HepG2 (cell line): ENCODE results near the gene KRT40. TPM values are rescaled to one million over a fixed set of nuclear protein-coding genes. Genes with fewer than 3 reads are reported as not detected.
A peak's percentile ranks its signal among the peaks of the same experiment; 100 is the strongest.

ENCODE experiments used
- ATF1 ChIP-seq: IDR thresholded peaks from 2 replicates; pipeline ENCODE4 v1.6.1; 2016; ENCODE audit warnings: mild to moderate bottlenecking, control low read depth
- BCL6 ChIP-seq: IDR thresholded peaks from 2 replicates; pipeline ENCODE4 v1.6.1; 2016; ENCODE audit warnings: missing genetic modification reagents, missing compliant biosample characterization
- ERF ChIP-seq: IDR thresholded peaks from 2 replicates; pipeline ENCODE4 v1.6.1; 2018; ENCODE audit warnings: missing biosample characterization, missing genetic modification reagents
- ETV5 ChIP-seq: IDR thresholded peaks from 2 replicates; pipeline ENCODE4 v1.6.1; 2018; ENCODE audit warnings: missing biosample characterization, missing genetic modification reagents, inconsistent platforms, borderline replicate concordance
- FOSL1 ChIP-seq: sonication (generic); formaldehyde crosslinking; IDR thresholded peaks from 2 replicates; pipeline ENCODE4 v1.9.0; 2021; ENCODE audit warnings: missing genetic modification reagents, borderline replicate concordance
- GTF2F1 ChIP-seq: fragments of 150-350 bp; IDR thresholded peaks from 2 replicates; pipeline ENCODE4 v1.6.1; 2014; ENCODE audit warnings: low read length
- HES4 ChIP-seq: sonication (generic); formaldehyde crosslinking; IDR thresholded peaks from 2 replicates; pipeline ENCODE4 v1.9.0; 2021; ENCODE audit warnings: mild to moderate bottlenecking, missing genetic modification reagents, borderline replicate concordance
- HNRNPLL ChIP-seq: fragments of 200-400 bp; formaldehyde crosslinking; IDR thresholded peaks from 2 replicates; pipeline ENCODE4 v1.6.1; 2017; ENCODE audit warnings: mild to moderate bottlenecking, low read depth, low read length; ENCODE audit not compliant: poor library complexity, severe bottlenecking
- MTF2 ChIP-seq: sonication (generic); formaldehyde crosslinking; IDR thresholded peaks from 2 replicates; pipeline ENCODE4 v1.5.0; 2020; ENCODE audit warnings: missing genetic modification reagents, borderline replicate concordance
- RXRA ChIP-seq: sonication (generic); formaldehyde crosslinking; IDR thresholded peaks from 2 replicates; pipeline ENCODE4 v1.5.1; 2020; ENCODE audit warnings: missing genetic modification reagents
- SMARCE1 ChIP-seq: fragments of 450-650 bp; IDR thresholded peaks from 2 replicates; pipeline ENCODE4 v1.6.1; 2017; ENCODE audit warnings: borderline replicate concordance
- ZFP41 ChIP-seq: sonication (generic); formaldehyde crosslinking; IDR thresholded peaks from 2 replicates; pipeline ENCODE4 v1.4.0; 2020; ENCODE audit warnings: mild to moderate bottlenecking, missing genetic modification reagents, borderline replicate concordance
- ZNF225 ChIP-seq: sonication (generic); formaldehyde crosslinking; IDR thresholded peaks from 2 replicates; pipeline ENCODE4 v1.4.0; 2020; ENCODE audit warnings: mild to moderate bottlenecking, missing genetic modification reagents
- ZNF296 ChIP-seq: sonication (generic); formaldehyde crosslinking; conservative IDR thresholded peaks from 2 replicates; pipeline ENCODE4 v1.5.0; 2020; ENCODE audit warnings: mild to moderate bottlenecking, missing genetic modification reagents
- polyA plus RNA-seq, 8 experiments: library from polyadenylated mRNA; depleted of rRNA in 3 of 8; stranded (reverse) in 7 of 8; unstranded in 1 of 8; fragments of >200 nt; fragmentation: Illumina TruSeq in 4 of 8; extraction: Trizol in 4 of 8; gene quantifications; 2 replicates each; pipeline versions ENCODE4 v1.2.1 to v1.2.3, GENCODE V29; 2011 to 2016; ENCODE audit warnings: low read depth in 4 of 8, missing spikeins in 1 of 8, mixed read lengths in 1 of 8; ENCODE audit not compliant: insufficient read depth in 1 of 8
- total RNA-seq, 5 experiments: library from RNA; depleted of rRNA; stranded (reverse); fragments of >200 nt; fragmentation: Illumina TruSeq; extraction: Trizol; gene quantifications; 2 replicates each; pipeline ENCODE4 v1.2.3, GENCODE V29; 2016; ENCODE audit warnings: low read depth in 1 of 5
- TF ChIP-seq, protein P1 (sequence below): sonication (generic); formaldehyde crosslinking; IDR thresholded peaks from 2 replicates; pipeline ENCODE4 v1.8.1; 2023; ENCODE audit warnings: missing genetic modification reagents, mild to moderate bottlenecking, borderline replicate concordance
- TF ChIP-seq, protein P2 (sequence below): sonication (generic); formaldehyde crosslinking; IDR thresholded peaks from 2 replicates; pipeline ENCODE4 v1.4.0; 2020; ENCODE audit warnings: missing genetic modification reagents
- TF ChIP-seq, protein P3 (sequence below): sonication (generic); formaldehyde crosslinking; IDR thresholded peaks from 2 replicates; pipeline ENCODE4 v1.5.1; 2020; ENCODE audit warnings: mild to moderate bottlenecking, missing genetic modification reagents
- TF ChIP-seq, protein P4 (sequence below): sonication (generic); formaldehyde crosslinking; conservative IDR thresholded peaks from 2 replicates; pipeline ENCODE4 v1.5.0; 2020; ENCODE audit warnings: missing genetic modification reagents
- TF ChIP-seq, protein P5 (sequence below): IDR thresholded peaks from 2 replicates; pipeline ENCODE4 v1.6.1; 2016
- TF ChIP-seq, protein P6 (sequence below): sonication (generic); formaldehyde crosslinking; IDR thresholded peaks from 2 replicates; pipeline ENCODE4 v1.5.1; 2020; ENCODE audit warnings: mild to moderate bottlenecking, missing genetic modification reagents, moderate library complexity

Gene KRT40
- total and polyA plus RNA-seq, 2 of the 13 experiments (the other 11 are each of a cell fraction or from before 2014, with no cell fraction given), result not detected

DNA sequence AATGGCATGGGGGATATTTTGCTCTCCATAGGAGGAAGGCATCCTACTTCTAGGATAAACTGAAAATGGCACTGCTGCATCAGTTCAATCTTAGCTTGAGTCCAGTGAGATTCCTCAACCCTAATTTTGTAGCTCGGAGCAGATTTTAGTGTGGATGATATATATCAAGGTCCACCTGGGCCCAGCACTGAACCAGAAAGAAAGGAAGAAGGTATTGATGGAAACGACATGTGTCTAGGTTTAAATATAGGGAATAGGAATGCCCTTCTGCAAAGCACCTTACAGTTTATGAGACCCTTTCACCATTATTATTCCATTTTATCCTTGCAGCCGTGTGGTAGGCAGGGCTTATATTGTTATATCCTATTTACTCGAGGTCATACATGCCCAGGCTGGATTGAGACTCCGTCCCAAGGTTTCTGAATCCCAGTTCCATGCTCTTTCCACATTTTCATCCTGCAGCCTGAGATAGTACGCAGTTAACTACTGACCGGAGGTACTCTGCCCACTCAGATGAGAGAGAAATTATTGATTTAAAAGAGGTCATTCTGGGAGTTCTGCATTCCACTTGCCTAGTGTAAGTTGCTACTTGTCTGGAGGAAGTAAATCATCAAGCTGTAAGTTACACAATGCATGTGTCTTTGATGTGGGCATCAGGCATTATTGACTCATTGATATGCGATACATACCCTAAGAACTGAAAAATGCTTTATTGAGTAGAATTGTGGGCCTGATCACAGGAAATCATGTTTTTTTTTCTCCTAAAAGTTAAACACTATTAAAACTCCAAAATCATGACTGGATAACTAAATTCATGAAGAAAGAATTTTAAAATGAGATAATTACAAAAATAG is 27.5 kb downstream of the KRT40 start (continued):
- TF ChIP-seq, protein P1, sequence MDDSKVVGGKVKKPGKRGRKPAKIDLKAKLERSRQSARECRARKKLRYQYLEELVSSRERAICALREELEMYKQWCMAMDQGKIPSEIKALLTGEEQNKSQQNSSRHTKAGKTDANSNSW (CRISPR knock-in tag), result no peak
- TF ChIP-seq ZFP41 (CRISPR knock-in tag) (no peak), HNRNPLL (no peak), FOSL1 (CRISPR knock-in tag) (peak; percentile 78; the same call in 1 of the 2 replicates), ATF1 (CRISPR knock-in tag) (peak; percentile 83; the same call in 1 of the 2 replicates), HES4 (CRISPR knock-in tag) (no peak), ETV5 (CRISPR knock-in tag) (peak; percentile 100), ZNF296 (CRISPR knock-in tag) (no peak), BCL6 (peak; percentile 97), ZNF225 (no peak), RXRA (CRISPR knock-in tag) (peak; percentile 98; the same call in 1 of the 2 replicates), GTF2F1 (0 out of 2 replicates have a peak, but pooled peaks have one; percentile 24), ERF (CRISPR knock-in tag) (peak; percentile 99), MTF2 (no peak), SMARCE1 (peak; percentile 62; the same call in 1 of the 2 replicates)
- TF ChIP-seq, protein P2, sequence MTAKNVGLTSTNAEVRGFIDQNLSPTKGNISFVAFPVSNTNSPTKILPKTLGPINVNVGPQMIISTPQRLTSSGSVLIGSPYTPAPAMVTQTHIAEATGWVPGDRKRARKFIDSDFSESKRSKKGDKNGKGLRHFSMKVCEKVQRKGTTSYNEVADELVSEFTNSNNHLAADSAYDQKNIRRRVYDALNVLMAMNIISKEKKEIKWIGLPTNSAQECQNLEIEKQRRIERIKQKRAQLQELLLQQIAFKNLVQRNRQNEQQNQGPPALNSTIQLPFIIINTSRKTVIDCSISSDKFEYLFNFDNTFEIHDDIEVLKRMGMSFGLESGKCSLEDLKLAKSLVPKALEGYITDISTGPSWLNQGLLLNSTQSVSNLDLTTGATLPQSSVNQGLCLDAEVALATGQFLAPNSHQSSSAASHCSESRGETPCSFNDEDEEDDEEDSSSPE (CRISPR knock-in tag), result peak; percentile 52; the same call in 1 of the 2 replicates
- TF ChIP-seq, protein P3, sequence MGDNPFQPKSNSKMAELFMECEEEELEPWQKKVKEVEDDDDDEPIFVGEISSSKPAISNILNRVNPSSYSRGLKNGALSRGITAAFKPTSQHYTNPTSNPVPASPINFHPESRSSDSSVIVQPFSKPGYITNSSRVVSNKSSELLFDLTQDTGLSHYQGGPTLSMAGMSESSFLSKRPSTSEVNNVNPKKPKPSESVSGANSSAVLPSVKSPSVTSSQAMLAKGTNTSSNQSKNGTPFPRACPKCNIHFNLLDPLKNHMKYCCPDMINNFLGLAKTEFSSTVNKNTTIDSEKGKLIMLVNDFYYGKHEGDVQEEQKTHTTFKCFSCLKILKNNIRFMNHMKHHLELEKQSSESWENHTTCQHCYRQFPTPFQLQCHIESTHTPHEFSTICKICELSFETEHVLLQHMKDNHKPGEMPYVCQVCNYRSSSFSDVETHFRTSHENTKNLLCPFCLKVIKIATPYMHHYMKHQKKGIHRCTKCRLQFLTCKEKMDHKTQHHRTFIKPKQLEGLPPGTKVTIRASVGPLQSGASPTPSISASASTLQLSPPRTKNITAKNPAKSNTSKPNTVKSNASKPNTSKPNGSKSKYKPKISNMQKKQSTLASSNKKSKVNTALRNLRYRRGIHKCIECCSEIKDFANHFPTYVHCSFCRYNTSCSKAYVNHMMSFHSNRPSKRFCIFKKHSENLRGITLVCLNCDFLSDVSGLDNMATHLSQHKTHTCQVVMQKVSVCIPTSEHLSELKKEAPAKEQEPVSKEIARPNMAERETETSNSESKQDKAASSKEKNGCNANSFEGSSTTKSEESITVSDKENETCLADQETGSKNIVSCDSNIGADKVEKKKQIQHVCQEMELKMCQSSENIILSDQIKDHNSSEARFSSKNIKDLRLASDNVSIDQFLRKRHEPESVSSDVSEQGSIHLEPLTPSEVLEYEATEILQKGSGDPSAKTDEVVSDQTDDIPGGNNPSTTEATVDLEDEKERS, result peak; percentile 94
- TF ChIP-seq, protein P4, sequence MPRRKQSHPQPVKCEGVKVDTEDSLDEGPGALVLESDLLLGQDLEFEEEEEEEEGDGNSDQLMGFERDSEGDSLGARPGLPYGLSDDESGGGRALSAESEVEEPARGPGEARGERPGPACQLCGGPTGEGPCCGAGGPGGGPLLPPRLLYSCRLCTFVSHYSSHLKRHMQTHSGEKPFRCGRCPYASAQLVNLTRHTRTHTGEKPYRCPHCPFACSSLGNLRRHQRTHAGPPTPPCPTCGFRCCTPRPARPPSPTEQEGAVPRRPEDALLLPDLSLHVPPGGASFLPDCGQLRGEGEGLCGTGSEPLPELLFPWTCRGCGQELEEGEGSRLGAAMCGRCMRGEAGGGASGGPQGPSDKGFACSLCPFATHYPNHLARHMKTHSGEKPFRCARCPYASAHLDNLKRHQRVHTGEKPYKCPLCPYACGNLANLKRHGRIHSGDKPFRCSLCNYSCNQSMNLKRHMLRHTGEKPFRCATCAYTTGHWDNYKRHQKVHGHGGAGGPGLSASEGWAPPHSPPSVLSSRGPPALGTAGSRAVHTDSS (CRISPR knock-in tag), result no peak; the same call in 1 of the 2 replicates
- TF ChIP-seq, protein P5, sequence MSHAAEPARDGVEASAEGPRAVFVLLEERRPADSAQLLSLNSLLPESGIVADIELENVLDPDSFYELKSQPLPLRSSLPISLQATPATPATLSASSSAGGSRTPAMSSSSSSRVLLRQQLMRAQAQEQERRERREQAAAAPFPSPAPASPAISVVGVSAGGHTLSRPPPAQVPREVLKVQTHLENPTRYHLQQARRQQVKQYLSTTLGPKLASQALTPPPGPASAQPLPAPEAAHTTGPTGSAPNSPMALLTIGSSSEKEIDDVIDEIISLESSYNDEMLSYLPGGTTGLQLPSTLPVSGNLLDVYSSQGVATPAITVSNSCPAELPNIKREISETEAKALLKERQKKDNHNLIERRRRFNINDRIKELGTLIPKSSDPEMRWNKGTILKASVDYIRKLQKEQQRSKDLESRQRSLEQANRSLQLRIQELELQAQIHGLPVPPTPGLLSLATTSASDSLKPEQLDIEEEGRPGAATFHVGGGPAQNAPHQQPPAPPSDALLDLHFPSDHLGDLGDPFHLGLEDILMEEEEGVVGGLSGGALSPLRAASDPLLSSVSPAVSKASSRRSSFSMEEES (CRISPR knock-in tag), result peak; percentile 95
- TF ChIP-seq, protein P6, sequence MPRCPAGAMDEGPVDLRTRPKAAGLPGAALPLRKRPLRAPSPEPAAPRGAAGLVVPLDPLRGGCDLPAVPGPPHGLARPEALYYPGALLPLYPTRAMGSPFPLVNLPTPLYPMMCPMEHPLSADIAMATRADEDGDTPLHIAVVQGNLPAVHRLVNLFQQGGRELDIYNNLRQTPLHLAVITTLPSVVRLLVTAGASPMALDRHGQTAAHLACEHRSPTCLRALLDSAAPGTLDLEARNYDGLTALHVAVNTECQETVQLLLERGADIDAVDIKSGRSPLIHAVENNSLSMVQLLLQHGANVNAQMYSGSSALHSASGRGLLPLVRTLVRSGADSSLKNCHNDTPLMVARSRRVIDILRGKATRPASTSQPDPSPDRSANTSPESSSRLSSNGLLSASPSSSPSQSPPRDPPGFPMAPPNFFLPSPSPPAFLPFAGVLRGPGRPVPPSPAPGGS, result 0 out of 2 replicates have a peak, but pooled peaks have one; percentile 79
